ENCODE data around the gene CACNA2D1. TPM values are rescaled to one million over a fixed set of nuclear protein-coding genes. Genes with fewer than 3 reads are reported as not detected.

The CACNA2D1 gene
- total RNA-seq, 1 experiment from 2014 or later: 9.8 TPM

DNA sequence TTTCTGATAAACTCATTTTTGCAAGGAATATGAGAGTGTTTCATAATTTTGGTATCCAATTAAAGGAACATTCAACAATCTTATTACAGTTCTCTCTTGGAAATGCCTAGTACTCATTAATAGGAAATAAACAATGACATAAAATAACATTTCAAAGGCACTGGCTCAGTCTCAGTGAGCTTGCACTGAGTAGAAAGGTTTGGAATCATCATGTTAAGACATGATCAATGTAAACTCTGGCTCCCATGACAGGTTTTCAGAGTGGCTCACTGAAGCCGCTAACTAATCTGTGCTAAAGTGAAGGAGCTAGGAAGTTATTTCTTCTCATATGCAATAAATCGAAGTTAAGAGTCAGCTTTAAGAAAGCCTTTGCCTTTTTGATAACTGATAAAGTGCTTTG, 470.5 kb downstream of the CACNA2D1 start:
- TF ChIP-seq, protein P1, sequence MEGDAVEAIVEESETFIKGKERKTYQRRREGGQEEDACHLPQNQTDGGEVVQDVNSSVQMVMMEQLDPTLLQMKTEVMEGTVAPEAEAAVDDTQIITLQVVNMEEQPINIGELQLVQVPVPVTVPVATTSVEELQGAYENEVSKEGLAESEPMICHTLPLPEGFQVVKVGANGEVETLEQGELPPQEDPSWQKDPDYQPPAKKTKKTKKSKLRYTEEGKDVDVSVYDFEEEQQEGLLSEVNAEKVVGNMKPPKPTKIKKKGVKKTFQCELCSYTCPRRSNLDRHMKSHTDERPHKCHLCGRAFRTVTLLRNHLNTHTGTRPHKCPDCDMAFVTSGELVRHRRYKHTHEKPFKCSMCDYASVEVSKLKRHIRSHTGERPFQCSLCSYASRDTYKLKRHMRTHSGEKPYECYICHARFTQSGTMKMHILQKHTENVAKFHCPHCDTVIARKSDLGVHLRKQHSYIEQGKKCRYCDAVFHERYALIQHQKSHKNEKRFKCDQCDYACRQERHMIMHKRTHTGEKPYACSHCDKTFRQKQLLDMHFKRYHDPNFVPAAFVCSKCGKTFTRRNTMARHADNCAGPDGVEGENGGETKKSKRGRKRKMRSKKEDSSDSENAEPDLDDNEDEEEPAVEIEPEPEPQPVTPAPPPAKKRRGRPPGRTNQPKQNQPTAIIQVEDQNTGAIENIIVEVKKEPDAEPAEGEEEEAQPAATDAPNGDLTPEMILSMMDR (IDR thresholded peaks at IDR 0.05): no peak
- TF ChIP-seq SIN3A (IDR thresholded peaks at IDR 0.05; ENCODE audit: borderline replicate concordance, insufficient read depth, low read depth, low read length): no peak
- no peak for TF ChIP-seq REST (IDR thresholded peaks at IDR 0.05; ENCODE audit: insufficient read depth in 1 of 2, low read depth in 2 of 2, low read length in 1 of 2)
- H3K27me3 ChIP-seq (ENCODE audit: control insufficient read depth, insufficient read depth, low read length): no peaks in the 10 kb centered on the region
- no peak overlapping the region for H3K4me3 ChIP-seq (ENCODE audit: low read depth in 2 of 2, low read length in 2 of 2)
- no peaks in the 10 kb centered on the region for H3K9me3 ChIP-seq (ENCODE audit: control insufficient read depth, insufficient read depth, low read depth, low read length)
- DNase-seq (ENCODE audit: low read depth, low spot score) (no peak), ATAC-seq (no peak)
- H3K27ac ChIP-seq (ENCODE audit: low read length): no peak overlapping the region
- intact Hi-C loops (cut with micrococcal nuclease; ENCODE audit: unreplicated experiment) (no loop called here), in situ Hi-C loops (cut with HindIII; ENCODE audit: low pct_unique_long_range_greater_than_20kb, low sequenced_read_pairs) (no loop called here)
- H3K4me1 ChIP-seq (ENCODE audit: control insufficient read depth, insufficient read depth, low read length): no peaks in the 10 kb centered on the region
- CTCF ChIA-PET: no interaction called here
- no peaks in the 10 kb centered on the region for H3K36me3 ChIP-seq (ENCODE audit: control insufficient read depth, insufficient read depth, low read length)
- POLR2A ChIA-PET: no interaction called here
- no TSS peak for BruUV-seq (replicated peaks)

- no TSS peak for BruUV-seq (replicated peaks)
- CTCF ChIA-PET: no interaction called here
- in situ Hi-C loops (cut with HindIII; ENCODE audit: low pct_unique_long_range_greater_than_20kb, low sequenced_read_pairs): no loop called here
- Histone ChIP-seq H3K27me3 (ENCODE audit: control insufficient read depth, insufficient read depth, low read length) (no peaks in the 10 kb centered on the region), H3K9me3 (ENCODE audit: control insufficient read depth, insufficient read depth, low read depth, low read length) (no peaks in the 10 kb centered on the region), H3K36me3 (ENCODE audit: control insufficient read depth, insufficient read depth, low read length) (no peaks in the 10 kb centered on the region), H3K4me1 (ENCODE audit: control insufficient read depth, insufficient read depth, low read length) (no peaks in the 10 kb centered on the region), H3K27ac (ENCODE audit: low read length) (no peak overlapping the region), H3K4me3 (ENCODE audit: low read depth in 2 of 2, low read length in 2 of 2) (no peak overlapping the region)
- TF ChIP-seq POLR2AphosphoS5 (IDR thresholded peaks at IDR 0.05; ENCODE audit: low read depth, low read length) (no peak), SIN3A (IDR thresholded peaks at IDR 0.05; ENCODE audit: borderline replicate concordance, insufficient read depth, low read depth, low read length) (no peak), TCF7L2 (IDR thresholded peaks at IDR 0.05; ENCODE audit: low read depth, low read length) (no peak), REST (IDR thresholded peaks at IDR 0.05; ENCODE audit: insufficient read depth in 1 of 2, low read depth in 2 of 2, low read length in 1 of 2) (no peak)
- TF ChIP-seq, protein P1 (IDR thresholded peaks at IDR 0.05): no peak
- no peak for ATAC-seq
- POLR2A ChIA-PET: no interaction called here
- no peak for DNase-seq (ENCODE audit: low read depth, low spot score)
- intact Hi-C loops (cut with micrococcal nuclease; ENCODE audit: unreplicated experiment): no loop called here
Observed at GRCh38 chr7:81960026-81960425, 483.6 kb downstream of the CACNA2D1 start.
